Fibroblast of skin of right quadriceps (primary cell): ENCODE measurements around the gene GALNT14.
"Not testable (repeated sequence)": the region's sequence is repeated elsewhere in the genome, so short reads cannot be mapped to it uniquely, and the experiment has no call there.

Experiments
- DNase-seq: peaks from one replicate; pipeline ENCODE4 v3.0.0-alpha.2; 2013

GALNT14 gene

DNA sequence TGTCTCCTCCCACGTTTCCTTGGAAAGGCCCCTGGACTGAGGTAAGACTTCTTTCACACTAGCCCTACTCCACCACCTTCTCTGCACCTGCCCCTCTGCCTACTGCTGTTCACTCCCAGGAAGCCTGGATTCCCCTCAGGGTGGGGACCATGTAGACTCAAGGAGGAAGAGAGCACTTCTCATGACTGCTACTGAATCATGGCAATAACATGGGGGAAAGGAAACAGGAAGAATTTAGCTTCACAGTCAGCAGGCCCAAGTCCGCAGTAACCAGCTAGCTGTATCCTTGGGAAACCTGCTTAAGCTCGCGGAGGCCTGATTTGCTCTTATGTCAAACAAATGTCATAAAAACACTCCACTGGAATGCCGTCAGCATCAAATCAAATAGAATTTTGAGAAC, 204.7 kb downstream of the GALNT14 start:
- no peak for DNase-seq

DNA sequence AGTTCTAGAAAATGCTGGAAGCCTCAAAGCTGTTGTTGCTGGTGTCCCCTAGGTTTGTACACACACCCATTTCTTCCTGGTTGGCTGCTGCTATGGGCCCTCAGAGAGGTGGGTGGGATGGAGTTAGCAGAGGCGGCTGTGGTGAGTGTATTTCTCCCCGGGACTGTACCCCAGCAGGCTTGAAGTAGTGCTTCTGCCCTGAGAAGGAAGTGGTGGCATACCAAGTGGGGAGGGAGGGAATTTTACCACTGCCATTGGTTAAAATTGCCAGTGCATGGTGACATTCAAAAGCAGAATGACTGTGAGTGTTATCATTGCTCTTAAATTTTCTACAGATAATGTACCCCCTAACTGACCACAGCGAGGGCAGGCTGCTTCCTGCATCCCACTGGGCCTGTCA, 205.4 kb downstream of the GALNT14 start:
- no peak for DNase-seq

DNA sequence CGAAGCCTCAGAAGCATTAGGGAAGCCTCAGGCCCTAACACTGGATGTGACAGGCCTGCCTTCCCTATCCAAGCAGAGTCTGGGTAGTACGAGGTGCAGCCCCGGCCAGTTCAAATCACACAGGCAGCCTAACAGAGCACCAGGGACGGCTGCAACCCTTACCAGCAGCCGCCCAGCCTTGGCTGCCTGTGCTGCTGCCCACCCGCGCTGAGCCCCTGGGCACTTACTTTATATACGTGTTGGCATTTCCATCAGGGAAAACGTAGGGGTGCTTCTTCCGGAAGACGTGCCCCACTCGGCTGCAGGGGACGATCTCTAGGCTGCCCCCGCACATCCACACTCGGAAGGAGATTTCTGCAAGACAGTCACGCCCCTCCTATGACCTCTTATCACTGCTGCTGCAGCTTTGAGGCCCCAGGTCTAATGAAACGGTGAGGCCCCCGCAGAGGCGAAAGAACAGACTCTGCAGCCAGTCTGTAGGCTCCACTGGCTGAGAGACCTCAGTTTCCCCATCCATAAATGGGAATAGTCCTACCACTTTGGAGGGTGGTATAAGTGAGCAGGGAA, 206.3 kb downstream of the GALNT14 start:
- no peak for DNase-seq

DNA sequence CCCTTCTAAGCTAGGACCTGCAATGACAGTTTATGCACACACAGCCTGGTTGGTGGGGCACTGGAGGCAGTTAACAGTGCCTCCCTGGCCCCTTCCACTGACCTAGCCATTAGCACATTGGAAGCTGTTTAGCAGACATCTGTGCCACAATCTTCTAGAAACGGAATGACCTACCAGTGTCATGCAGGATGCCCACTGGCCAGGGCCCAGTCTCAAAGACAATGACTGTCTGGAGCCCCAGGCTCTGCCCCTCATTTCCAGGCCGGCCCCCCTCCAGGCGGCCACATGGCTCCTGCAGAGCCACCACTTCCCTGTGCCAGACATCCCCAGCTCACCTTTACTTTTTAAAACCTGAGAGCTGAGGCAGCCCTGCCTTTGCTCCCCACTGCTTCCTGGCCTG, 207.5 kb downstream of the GALNT14 start:
- DNase-seq, result no peak

DNA sequence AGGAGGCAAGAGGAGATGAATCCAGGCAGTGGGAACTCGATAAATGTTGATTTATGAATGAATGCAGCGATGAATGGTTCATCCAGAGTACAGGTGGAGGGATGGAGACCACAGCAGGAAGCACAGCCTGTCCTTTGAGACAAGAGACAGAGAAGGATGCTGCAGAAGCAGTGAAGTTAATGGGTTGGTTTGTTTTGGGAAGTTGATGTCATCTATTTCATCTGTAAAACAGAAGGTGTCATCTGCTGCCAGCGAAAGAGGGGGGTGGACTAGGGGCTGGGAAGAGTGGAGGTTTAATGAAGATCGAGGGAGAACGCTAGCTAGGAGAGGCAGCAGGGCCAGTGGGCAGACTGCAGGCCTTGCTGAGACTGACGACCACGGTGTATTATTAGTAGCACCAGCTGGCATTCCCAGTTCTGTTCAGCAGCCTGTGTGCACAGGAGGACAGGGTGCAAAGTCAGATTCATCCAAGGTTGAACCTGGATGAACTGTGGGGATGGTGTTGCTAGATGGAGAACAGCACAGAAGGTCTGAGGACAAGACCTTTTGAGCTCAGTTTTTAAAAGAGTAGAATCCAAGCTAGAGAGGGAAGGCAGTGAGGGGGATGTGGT, 210.7 kb downstream of the GALNT14 start:
- DNase-seq, result no peak

DNA sequence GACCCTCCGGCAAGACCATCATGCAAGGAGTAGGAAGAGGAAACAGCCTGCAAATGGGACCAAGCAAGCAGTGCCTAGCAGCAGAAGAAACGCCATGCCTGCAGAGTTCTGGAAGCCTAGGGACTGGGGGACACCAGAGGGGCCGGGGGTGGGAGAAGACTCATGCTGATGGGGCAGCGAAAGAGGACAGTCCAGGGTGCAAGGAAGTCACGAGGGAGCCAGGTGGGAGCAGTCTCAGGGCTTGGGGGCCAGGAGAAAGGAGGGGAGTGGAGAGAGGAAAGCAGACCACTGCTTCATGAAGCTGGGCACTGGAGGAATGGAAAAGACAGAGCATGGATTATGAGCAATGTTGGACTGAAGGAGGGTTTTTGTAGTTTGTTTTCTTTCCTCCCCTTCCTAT, 211.6 kb downstream of the GALNT14 start:
- no peak for DNase-seq

DNA sequence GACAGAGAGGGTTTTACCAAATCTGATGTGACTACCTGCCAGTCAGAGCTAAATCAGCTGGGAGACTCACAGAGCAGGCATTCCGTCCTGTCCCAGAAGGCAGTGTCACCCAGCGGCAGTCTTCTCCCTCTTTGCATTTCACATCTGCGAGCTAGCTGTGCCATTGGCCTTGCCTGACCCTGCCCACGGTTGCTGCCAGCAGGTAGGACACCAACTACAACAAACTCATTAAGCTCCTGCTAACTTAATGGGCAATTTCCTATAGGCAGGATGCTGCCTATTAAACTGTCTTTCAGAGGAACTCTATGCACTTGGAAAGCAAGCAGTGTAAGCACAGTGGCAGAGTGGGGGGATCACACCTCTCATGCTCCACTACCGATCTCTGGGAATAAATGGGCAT, 214.6 kb downstream of the GALNT14 start:
- no peak for DNase-seq

DNA sequence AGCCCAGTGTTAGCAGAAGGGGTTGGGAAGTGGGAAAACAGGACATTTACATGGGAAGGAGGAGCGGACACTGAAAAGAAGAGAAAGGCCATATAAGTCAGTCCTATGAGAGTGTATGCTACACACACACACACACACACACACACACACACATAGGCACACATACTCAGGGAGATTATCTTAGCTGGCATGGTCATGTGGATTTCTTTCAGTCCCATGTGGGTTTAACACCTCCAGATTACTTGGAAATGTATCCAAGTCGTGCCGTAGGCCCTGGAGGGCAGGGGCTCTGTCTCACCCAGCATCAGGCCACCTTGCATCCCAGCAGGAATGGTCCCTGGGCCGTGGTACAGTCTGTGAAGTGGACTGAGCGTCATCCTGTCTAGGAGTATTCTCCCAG, 217.7 kb downstream of the GALNT14 start:
- no peak for DNase-seq

DNA sequence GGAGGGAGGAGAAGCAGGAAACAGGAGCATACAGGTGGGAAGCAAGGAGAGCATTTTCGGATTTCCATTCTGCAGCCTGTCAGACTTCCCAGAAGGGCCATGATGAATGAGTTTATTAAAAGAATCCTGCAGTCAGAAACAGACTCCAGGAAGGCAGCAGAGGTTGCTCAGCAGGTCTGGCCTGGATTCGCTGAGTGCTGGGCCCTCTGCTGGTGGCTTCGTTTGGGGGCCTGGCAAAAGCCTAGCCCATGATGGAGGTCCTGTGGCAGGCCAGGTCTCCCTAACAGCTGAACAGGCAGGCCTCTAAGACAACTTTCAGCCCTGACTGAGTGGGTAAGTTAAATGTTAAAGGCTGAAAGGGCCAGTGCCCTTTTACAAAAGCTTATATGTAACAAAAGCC, 222.8 kb downstream of the GALNT14 start:
- no peak for DNase-seq

DNA sequence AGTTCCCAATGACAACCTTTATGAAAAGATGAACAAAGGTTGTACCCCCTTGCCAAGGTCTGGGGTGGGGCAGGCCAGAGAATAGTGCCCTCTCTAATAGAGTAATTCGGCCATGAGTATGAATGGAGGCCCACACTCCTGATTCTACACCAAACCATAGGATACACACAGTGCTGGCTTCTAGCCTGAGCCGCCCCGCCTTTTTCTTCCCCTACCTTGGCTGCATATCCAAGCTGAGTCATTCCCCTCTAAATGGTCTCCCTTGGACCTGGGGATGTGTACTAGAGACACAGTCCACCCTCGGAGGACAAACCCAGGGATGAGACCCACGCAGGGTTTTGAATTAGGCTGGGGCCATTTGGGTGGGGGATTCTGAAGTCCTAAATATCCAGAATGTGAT, 223.8 kb downstream of the GALNT14 start:
- DNase-seq, result no peak

DNA sequence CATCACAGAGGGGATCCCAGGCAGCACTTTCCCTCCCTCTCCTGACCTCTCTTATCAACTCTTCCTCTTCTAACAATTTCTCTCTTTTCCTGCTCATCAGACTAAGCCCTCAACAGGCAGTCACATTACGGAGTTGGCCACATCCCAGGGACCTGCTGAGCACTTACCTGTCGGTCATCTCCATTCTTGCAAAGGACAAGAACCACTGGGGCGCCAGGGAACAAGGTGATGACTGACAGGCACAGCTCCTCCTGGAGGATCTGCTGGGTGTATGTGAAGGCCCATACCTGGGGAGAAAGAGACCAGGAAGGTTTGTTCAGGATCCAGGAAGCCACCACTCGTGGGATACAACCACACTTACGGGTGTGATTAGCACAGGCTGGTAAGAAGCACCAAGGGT, 226.2 kb downstream of the GALNT14 start:
- DNase-seq, result no peak

DNA sequence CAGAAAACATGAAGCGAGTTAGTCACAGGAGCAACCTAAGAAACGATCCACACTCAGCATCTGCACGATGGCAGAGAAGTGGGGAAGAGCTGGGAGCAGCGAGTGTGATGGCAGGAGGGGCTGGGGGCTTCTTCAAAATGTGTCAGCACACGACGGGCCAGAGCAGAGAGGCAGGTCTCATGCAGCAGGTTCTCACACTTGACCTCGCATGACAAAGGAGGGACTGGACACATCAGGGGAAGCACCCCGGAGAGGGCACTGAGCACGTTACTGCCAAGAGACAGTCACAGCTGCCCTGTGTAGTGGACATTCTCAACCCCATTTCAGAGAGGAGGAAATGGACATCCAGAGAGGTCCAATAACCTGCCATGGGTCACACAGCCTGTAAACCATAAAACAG, 226.9 kb downstream of the GALNT14 start:
- no peak for DNase-seq

DNA sequence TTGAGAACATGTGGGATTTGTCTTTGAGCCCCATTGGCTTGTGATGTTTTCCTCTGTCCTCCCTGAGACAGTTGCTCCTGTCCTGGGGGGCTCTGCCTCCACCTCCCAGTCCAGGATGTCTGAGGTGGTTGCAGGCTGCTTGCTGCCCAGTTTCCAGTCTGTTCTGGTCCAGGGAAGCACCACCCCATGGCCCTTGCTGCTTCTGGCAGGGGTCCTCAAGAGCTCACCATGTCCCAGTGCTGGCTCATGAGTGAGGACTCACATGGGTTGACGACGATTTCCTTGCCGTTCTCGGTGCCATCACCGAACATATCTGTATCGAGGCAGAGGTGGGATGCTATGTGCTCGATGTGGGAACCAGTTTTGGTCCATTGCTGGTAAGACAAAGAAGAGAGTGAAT, 227.6 kb downstream of the GALNT14 start:
- no peak for DNase-seq

DNA sequence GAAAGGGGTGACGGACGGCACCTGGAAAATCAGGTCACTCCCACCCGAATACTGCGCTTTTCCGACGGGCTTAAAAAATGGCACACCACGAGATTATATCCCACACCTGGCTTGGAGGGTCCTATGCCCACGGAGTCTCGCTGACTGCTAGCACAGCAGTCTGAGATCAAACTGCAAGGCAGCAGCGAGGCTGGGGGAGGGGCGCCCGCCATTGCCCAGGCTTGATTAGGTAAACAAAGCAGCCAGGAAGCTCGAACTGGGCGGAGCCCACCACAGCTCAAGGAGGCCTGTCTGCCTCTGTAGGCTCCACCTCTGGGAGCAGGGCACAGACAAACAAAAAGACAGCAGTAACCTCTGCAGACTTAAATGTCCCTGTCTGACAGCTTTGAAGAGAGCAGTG, 233.8 kb downstream of the GALNT14 start:
- not testable (repeated sequence) for DNase-seq

DNA sequence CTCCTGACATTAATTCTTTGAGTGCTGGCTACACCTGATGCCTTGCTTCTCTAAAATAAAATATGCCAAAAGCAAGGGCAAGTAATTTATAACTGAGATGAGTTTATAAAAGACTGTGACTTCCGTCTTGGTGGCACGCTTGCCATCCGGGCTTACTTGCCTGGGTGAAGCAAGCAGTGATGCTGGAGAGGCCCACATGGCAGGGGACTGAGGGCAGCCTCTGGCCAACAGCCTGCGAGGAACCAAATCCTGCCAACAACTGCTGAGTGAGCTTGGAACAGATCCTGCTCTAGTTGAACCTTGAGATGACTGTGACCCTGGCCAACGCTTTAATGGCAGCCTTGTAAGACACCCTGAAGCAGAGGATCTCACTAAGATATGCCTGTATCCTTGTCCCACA, 234.9 kb downstream of the GALNT14 start:
- no peak for DNase-seq

DNA sequence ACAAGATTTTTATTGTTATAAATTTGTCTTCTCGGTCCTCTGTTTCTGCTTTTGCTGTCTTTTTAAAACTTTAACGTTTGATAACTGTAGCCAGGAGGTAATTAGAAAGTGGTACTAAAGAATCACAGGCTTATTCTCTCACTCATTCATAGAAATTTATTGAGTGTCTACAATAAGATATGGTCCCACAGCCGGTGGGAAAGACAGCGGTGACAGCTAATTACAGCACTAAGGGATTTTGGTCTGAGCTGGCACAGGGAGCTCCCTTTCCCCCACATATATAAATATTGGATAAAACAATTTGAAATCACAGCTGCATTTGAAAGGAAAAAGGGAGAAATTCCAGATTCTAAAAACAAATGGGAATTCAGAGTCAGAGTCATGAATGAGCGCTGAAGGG, 237.9 kb downstream of the GALNT14 start:
- DNase-seq, result no peak

DNA sequence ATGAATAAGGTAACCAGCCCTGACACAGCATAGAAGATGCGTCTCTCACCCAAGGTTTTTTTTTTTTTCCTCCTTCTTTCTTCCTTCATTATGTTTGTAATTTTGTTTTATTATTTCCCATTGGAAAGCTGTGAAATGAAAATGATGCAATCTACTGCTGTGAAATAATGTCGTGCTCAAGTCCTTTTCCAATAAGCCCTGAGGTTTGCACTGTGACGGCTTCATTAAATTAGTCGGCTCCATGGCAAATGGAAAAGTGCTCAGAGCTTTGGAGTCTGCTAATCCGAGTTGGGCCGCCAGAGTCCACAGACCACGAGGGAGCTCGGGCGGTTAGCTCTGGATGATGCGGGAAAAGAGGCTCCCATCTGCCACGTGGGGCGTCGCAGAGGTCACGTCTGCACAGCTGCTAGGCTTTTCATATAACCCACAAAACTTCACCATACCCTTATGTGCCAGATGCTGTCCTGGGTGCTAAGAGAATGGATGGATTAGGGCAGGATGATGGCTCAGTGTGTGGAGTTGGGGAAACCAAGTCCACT, 238.7 kb downstream of the GALNT14 start:
- DNase-seq, result no peak

DNA sequence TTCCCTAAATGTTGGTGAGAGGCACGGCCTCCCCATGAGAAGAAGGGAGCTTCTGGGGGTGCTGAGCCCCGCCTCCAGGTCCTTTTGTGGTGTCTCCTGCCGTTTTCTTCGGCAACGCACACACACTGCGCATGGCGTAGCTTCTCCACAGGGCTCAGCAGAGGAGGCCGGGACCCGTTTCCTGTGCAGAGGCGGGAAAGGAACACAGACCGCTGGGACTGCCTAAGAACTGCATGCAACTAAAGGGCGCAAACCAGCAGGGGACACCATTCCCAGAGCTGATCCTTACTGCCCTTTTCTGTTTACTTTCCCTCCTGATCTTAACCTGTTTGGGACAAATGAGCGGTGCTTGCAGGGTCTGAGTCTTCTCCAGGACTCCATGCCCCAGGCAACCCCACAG, 240.7 kb downstream of the GALNT14 start:
- DNase-seq, result no peak

DNA sequence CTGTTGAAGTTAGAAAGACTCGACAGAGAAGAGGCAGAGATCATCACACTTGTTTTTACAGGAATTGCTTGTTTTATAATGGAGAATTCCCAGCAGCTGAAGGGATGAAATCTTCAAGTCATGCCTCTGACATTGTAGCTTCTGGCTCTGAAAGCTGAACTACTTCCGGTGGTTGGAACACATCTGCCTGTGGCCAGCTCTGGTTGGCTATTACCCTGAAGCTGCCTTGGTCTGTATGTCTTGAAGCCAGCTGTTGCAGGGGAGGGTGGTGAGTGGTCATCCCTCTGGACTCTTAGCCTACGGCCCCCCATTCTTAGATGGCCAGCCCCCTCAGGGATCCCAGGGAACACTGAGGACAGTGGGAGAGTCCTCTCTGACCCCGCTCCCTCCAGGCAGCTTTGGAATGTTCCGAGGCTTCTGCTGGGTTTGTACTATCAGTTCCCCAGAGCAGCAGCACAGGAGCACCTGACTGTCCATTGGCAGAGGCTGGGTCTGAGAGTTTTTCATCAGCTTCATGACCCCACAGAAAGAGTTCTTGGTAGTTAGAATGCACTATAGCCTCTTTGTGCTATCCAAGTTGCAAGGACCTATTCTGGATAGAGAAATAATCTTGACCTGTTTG, 243.6 kb downstream of the GALNT14 start:
- DNase-seq, result no peak

DNA sequence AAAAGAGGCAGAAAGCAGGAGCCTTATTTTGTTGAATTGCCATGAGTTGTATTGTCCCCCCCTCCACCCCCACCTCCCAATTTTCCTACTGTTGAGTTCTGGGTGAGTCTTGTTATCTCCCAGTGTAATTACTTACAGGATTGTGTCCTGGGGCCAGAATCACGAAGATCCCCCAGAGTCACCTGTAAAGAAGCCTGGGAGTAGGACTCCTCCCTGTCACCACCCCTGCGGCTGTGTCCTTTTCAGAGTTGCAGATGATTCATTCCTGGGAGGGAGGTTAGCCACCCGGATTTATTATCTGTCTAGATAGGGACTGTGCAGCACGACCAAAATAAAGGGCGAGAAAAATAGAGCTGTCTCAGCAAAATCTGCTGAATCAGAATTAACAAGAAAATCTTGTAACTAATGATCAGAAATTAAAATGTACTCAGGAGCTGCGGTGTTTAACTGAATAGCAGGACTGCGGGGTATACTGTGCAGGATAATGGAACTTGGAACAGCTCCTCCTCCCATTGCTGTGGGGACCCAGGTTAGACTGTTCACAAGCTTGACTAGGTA, 249.3 kb downstream of the GALNT14 start:
- no peak for DNase-seq

DNA sequence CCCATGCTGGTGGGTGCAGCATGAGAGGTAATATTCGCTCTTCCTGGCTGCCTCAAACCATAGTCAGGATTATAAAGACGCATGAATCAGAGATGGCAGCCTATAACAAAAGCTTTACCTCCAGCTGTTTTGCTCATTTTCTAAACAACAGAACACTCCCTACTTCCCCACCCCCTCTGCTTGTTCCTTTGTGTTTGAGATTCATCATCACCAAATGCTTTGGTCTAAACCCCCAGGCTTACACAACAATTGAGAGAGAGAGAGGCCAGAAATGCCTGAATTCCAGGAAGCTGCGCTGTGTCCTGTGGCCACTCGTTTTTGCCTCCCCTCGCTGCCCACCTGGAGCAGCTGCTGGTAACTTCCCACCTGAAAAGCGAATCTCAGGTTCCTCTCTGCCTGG, 252.2 kb downstream of the GALNT14 start:
- DNase-seq, result no peak

DNA sequence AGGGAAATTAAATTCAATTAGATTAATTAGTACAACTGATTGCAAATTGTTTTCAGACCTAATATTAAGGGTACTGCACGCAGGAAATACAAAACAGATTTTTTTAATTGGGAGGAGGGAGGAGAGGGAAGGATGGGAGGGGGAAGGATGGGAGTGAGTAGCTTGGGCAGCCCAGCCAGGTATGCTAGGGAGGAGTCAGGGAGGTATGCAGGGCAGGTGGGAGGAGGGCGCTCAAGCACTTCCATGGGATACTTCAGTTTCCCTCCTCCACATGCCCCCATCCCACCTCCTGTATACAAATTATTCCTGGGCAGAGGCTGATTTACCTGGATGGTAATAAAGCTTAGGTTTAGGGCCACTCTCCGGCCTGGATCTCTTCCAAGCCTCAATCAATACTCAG, 254.4 kb downstream of the GALNT14 start:
- no peak for DNase-seq

DNA sequence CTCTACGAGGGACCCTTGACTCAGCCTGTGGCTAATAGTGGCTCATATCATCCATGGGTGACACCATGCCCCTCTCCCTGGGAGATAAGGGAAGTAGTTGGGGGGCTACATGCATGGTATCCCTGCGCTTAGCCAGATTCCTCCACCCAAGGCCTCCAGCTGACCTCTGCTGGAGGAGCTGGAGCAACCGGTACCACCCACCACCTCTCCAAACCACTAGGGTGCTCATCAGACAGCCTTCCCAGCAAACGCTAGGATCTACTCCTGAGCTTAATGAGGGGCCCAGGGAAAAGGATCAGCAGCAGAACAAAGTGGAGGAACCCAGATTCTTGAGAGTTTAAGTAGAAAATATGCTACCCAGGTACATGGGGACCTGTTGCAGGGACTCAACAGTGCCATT, 255.1 kb downstream of the GALNT14 start:
- DNase-seq, result no peak

DNA sequence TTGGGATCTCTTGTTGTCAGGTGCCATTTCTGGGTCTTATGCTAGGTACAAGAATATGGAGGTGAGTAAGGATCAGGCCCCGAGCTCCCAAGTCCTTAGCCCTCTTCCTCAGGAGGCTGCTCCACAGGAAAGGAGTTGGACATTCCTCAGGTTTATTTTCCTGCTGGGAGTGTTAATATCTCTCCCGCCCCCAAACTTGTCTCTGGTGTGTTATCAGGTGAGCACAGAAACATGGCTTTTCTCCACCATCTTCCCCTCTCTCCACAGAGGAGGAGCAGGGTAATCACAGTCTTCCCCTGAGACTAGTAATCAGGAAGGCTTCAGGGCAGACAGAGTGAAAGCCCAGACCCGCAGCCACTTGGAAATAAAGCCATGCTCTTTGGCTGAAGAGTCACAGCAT, 257.7 kb downstream of the GALNT14 start:
- DNase-seq, result no peak
